NT2/D1 (cell line): ENCODE measurements around the gene PRKN.

ENCODE experiments used
- SUZ12 ChIP-seq: IDR thresholded peaks from 2 replicates; pipeline ENCODE4 v1.6.1; 2011; ENCODE audit not compliant: insufficient read length, insufficient read depth; ENCODE audit errors: extremely low read depth
- YY1 ChIP-seq: IDR thresholded peaks from 2 replicates; pipeline ENCODE4 v1.6.1; 2011; ENCODE audit not compliant: insufficient read length, insufficient read depth
- ZNF274 ChIP-seq: IDR thresholded peaks from 2 replicates; pipeline ENCODE4 v1.6.1; 2011; ENCODE audit warnings: mild to moderate bottlenecking, low read depth, low read length

GRCh38 chr6:162605881-162606280, 121.7 kb downstream of the PRKN start:
- TF ChIP-seq SUZ12 (no peak), YY1 (no peak), ZNF274 (no peak)
